Activated naive CD4-positive, alpha-beta T cell treated with anti-CD3 and anti-CD28 coated beads for 36 hours (primary cell): ENCODE results near the gene TLE2. TPM values are rescaled to one million over a fixed set of nuclear protein-coding genes. Genes with fewer than 3 reads are reported as not detected.

Source experiments
- CTCF ChIA-PET: fragments of 350-600 bp; sonication (Branson Sonifier 250); formaldehyde crosslinking; loops from one replicate; lab custom pipeline; 2021; ENCODE audit warnings: antibody characterized with exemption; lab: Charles Lee
- DNase-seq: peaks from one replicate; pipeline ENCODE4 v3.0.0-alpha.2; 2020
- H3K27ac Mint-ChIP-seq: one replicate; pipeline ENCODE4 v1.8.0; 2021; ENCODE audit warnings: mild to moderate bottlenecking, mixed read lengths
- H3K27me3 Mint-ChIP-seq: one replicate; pipeline ENCODE4 v1.8.0; 2021; ENCODE audit warnings: low read depth, mixed read lengths
- H3K36me3 Mint-ChIP-seq: one replicate; pipeline ENCODE4 v1.8.0; 2021; ENCODE audit warnings: low read depth, mixed read lengths
- H3K4me1 Mint-ChIP-seq: one replicate; pipeline ENCODE4 v1.8.0; 2021; ENCODE audit warnings: low read depth, mixed read lengths
- H3K4me3 Mint-ChIP-seq: one replicate; pipeline ENCODE4 v1.8.0; 2021; ENCODE audit warnings: mild to moderate bottlenecking, moderate library complexity, mixed read lengths
- H3K9me3 Mint-ChIP-seq: one replicate; pipeline ENCODE4 v1.8.0; 2021; ENCODE audit warnings: mixed read lengths
- intact Hi-C: fragments of 100-400 bp; cut with micrococcal nuclease; formaldehyde crosslinking; loops from one replicate; pipeline ENCODE4 v1.15.1; 2023
- total RNA-seq, 2 experiments: library from RNA; stranded (reverse); gene quantifications; one replicate each; pipeline ENCODE4 v1.2.3, GENCODE V29; 2021

The TLE2 gene
- total RNA-seq = 1 to 10 TPM; 6.5 to 7.2 TPM

DNA sequence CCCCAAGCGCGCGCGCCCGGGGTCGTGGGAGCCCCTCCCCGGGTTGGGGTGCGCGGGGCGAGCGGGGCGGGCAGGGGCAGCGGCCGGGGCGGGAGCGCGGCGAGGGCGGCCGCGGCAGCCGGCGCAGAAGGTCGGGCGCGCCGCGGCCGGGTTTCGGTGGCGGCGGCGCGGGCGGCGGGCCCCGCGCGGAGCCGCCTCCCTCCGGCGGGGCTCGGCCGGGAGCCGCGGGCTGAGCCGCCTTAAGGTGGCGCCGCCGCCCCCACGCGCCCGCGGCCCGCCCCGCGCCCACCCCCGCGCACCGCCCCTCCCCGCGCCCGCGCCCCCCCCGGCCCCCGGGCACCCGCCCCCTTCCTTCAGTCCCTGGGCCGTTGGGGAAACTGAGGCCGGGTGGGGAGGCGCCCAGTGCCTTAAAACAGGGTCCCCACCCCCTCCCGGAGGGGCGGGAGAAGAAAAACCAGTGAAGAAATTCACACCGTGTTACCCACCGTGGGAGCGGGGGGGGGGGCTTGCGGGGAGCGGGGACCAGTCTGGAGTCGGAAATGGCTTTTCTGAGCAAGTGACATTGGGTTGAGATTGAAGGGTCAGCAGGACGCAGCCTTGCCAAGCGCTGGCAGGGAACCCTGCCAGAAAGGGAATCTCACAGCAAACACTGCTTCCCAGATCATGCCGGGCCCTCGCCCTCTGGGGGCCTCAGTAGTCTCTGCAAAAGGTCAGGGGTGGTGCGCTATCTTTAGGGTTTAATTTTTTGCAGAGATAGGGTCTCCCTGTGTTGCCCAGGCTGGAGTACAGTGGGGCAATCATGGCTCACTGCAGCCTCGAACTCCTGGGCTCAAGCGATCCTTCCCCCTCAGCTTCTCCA is at the start of gene TLE2:
Gene TLE2, minus strand, starts transcription at position 216 of the 859 bp plus-strand sequence. CDS start 376 bp downstream, outside the sequence.
- no peaks in the 10 kb centered on the region for H3K36me3 Mint-ChIP-seq
- intact Hi-C loops = no loop called here

DNA sequence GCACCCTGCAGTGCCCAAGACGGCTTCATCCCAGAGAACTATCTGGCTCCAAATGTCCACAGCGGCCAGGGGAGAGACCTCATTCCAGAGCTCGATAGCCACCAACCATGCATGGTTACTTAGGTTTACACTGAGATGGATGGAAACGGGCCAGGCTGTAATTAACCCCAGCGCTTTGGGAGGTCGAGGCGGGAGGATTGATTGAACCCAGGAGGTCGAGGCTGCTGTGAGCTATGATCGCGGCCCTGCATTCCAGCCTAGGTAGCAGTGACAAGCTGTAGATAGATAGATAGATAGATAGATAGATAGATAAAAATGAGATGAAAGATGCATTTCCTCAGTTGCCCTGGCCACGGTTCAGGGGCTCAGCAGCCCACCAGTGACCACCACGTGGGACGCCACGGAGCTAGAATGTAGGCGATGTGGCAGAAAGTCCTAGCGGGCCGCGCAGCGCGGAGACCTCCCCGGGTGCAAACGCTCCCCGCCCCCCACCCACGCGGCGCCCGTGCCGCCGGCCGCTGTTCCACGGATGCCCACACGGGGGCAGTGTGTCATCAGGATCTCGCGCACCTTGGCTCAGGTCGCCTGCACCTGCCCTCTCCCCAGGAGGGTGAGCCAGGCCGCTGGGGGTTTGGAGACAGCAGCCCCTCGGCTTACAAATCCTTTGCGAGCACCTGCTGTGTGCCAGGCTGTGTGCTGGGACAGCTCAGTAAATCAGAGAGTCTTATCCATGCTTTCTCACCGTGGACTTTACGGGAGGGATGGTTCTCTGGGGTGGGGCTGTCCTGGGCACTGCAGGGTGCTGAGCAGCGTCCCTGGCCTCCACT is 46.7 kb upstream of the TLE2 start:
- H3K27ac Mint-ChIP-seq = no peak overlapping the region
- CTCF ChIA-PET = interaction anchor here (0.6 to 4.9 kb wide), 21 partner anchors 10 to 766 kb away, joined by 3 to 64 read pairs (median 4); no protein-coding TSS in a partner anchor
- no peaks in the 10 kb centered on the region for H3K36me3 Mint-ChIP-seq
- no peaks in the 10 kb centered on the region for H3K27me3 Mint-ChIP-seq
- no peaks in the 10 kb centered on the region for H3K9me3 Mint-ChIP-seq
- peak; percentile 80 for DNase-seq
- intact Hi-C loops = loop anchor here (1.0 kb wide), 2 partner anchors 28 to 87 kb away; no protein-coding TSS in a partner anchor
- H3K4me3 Mint-ChIP-seq = peak overlapping the region; percentile 38
- H3K4me1 Mint-ChIP-seq = no peaks in the 10 kb centered on the region

More for the DNA sequence above, at the start of gene TLE2:
- H3K9me3 Mint-ChIP-seq = no peaks in the 10 kb centered on the region
- H3K4me1 Mint-ChIP-seq = peaks cover 20% of the 10 kb centered on the region
- no peak within 1 kb of the TSS for H3K27ac Mint-ChIP-seq
- no peak for DNase-seq
- peak within 1 kb of the TSS; percentile 65 for H3K4me3 Mint-ChIP-seq
- H3K27me3 Mint-ChIP-seq = no peaks in the 10 kb centered on the region
- CTCF ChIA-PET = no interaction called here

DNA sequence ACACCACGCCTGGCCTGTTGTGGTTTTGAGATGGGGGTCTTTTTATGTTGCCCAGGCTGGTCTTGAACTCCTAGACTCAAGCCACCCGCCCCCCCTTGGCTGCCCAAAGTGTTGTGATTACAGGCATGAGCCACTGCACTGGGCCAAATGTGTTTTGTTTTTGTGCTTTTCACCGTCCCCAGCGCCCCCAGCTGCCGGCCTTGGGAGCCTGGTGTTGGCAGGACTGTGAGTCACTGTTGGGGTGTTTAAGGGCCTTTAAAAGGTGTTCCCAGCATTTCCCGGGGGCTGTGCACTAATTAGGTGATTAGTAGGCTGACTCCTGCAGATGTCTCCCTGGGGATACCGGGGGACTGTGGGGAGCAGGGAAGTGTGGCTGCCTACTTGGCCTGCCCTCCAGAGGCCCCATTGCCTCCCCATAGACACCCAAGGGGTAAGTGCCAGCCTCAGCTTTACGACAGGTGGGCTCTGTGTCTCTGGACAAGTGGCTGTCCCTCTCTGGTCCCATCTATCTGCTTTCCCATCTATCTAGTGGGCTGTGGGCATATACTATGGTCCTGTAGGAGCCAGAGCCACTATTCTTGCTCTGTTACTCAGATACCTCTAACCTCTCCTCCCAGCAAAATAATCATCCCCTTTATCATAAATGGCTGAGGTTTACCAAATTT is 45.0 kb upstream of the TLE2 start:
- H3K4me1 Mint-ChIP-seq = no peaks in the 10 kb centered on the region
- H3K9me3 Mint-ChIP-seq = no peaks in the 10 kb centered on the region
- DNase-seq = no peak
- H3K36me3 Mint-ChIP-seq = no peaks in the 10 kb centered on the region
- H3K27me3 Mint-ChIP-seq = no peaks in the 10 kb centered on the region
- CTCF ChIA-PET = interaction anchor here (4.9 kb wide), 1 partner anchor 30 kb away, joined by 64 read pairs; no protein-coding TSS in a partner anchor
- no peak overlapping the region for H3K4me3 Mint-ChIP-seq
- intact Hi-C loops = no loop called here
- H3K27ac Mint-ChIP-seq = no peak overlapping the region

DNA sequence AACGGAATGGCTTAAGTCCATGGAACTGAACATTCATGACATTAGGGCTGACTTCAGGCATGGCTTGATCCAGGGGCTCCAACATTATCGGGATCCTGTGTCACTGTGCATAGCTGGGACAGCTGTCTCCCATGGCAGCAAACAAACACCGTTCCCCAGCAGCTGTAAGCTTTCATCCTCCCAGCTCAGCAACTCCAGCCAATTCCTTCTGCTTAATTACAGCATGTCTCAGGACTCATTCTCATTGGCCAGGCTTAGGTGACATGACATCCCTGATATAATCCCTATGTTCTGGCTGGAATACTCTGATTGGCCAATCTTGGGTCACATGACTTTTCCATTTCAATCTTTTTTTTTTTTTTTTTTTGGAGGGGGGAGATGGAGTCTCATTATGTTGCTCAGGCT is 44.1 kb upstream of the TLE2 start:
- intact Hi-C loops = no loop called here
- Mint-ChIP-seq H3K36me3 (no peaks in the 10 kb centered on the region), H3K27me3 (no peaks in the 10 kb centered on the region), H3K4me1 (no peaks in the 10 kb centered on the region), H3K9me3 (no peaks in the 10 kb centered on the region), H3K27ac (no peak overlapping the region), H3K4me3 (no peak overlapping the region)
- CTCF ChIA-PET = interaction anchor here (0.6 to 4.9 kb wide), 6 partner anchors 13 to 190 kb away, joined by 3 to 64 read pairs (median 4); no protein-coding TSS in a partner anchor
- no peak for DNase-seq

DNA sequence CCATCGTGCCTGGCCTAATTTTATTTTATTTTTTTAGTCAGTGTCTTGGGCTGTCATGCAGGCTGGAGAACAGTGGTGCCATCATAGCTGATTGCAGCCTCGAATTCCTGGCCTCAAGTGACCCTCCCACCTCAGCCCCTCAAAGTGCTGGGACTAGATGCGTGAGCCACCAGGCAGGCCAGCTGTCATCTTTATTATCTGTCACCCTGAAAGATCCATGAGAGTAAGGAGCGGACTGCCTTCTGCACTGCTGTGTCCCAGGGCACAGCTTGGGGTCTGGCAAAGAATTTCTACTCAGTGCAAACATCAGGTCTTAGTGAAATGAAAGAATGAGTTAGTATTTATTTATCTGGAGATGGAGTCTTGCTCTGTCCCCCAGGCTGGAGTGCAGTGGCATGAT is 42.7 kb upstream of the TLE2 start:
- Mint-ChIP-seq H3K9me3 (no peaks in the 10 kb centered on the region), H3K27ac (no peak overlapping the region), H3K4me1 (no peaks in the 10 kb centered on the region), H3K36me3 (no peaks in the 10 kb centered on the region), H3K27me3 (no peaks in the 10 kb centered on the region), H3K4me3 (no peak overlapping the region)
- no peak for DNase-seq
- CTCF ChIA-PET = interaction anchor here (0.6 kb wide), 1 partner anchor 37 kb away, joined by 3 read pairs; no protein-coding TSS in a partner anchor
- intact Hi-C loops = no loop called here

DNA sequence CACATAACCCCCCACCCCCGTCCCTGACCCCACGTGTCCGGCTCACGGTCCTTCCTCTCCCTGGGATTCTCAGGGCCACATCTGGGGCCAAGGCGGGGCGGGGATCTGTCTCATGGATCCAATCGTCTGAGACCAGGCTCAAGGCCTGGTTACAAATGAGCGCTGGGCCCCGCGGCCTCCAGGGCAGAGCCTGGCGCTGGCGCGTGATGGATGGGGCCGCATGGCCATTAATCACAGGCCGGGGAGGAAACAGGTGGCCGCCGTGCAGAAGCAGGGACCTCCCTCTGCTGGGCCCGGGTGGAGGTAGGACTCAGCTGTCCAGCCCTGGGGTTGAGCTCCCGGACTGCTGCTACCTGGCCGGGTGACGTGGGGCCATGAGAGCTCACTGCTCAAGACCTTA is 39.0 kb upstream of the TLE2 start:
- Mint-ChIP-seq H3K27ac (no peak overlapping the region), H3K4me3 (no peak overlapping the region), H3K36me3 (no peaks in the 10 kb centered on the region), H3K9me3 (no peaks in the 10 kb centered on the region), H3K4me1 (peaks cover 6% of the 10 kb centered on the region), H3K27me3 (no peaks in the 10 kb centered on the region)
- DNase-seq = no peak
- CTCF ChIA-PET = interaction anchor here (0.8 to 1.6 kb wide), 2 partner anchors 36 to 37 kb away, joined by 3 to 5 read pairs; no protein-coding TSS in a partner anchor
- intact Hi-C loops = no loop called here

DNA sequence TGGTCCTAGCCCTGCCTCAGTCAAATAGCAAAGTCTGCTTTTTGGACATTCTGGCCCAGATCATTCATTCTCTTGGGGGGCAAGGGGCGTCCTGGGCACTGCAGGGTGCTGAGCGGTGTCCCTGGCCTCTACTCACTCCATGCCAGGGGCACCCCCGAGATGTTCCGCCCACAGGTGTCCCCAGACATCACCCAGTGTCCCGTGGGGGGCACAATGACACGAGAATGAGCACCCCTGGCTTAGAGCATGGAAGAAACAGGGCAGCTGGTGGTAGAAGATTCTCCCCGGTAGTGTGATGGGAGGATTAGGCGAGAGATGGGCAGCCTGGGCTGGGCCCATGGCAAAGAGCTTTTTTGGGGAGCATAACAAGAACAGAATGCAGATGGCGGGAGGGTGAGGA is 38.5 kb upstream of the TLE2 start:
- H3K36me3 Mint-ChIP-seq = no peaks in the 10 kb centered on the region
- no peaks in the 10 kb centered on the region for H3K27me3 Mint-ChIP-seq
- intact Hi-C loops = no loop called here
- DNase-seq = no peak
- no peaks in the 10 kb centered on the region for H3K9me3 Mint-ChIP-seq
- CTCF ChIA-PET = interaction anchor here (1.6 kb wide), 1 partner anchor 36 kb away, joined by 3 read pairs; no protein-coding TSS in a partner anchor
- no peak overlapping the region for H3K4me3 Mint-ChIP-seq
- peaks cover 9% of the 10 kb centered on the region for H3K4me1 Mint-ChIP-seq
- H3K27ac Mint-ChIP-seq = no peak overlapping the region

DNA sequence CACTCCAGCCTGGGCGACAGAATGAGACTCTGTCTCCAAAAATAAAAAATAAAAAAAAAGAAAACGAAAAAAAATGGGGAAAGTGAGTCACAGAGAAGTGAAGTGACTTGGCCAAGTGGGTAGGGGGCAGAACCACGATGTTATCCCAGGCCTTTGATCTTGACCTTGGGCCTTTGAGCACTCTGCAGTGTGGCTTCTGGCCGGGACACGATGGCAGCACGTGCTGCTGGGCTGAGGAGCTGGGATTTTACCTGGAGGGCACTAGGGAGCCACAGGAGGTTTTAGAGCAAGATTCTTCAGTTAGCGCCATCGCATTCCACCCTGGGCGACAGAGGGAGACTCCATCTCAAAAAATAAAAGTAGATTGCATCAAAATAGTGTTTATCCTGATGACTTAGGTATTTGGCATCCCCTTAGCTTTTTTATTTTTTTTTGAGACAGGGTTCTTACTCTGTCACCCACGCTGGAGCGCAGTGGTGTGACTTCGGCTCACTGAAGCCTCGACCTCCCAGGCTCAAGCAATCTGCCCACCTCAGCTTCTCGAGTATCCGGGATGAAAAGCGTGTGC is 37.5 kb upstream of the TLE2 start:
- Mint-ChIP-seq H3K27me3 (no peaks in the 10 kb centered on the region), H3K27ac (no peak overlapping the region), H3K9me3 (no peaks in the 10 kb centered on the region), H3K4me3 (no peak overlapping the region), H3K36me3 (no peaks in the 10 kb centered on the region), H3K4me1 (peaks cover 9% of the 10 kb centered on the region)
- no peak for DNase-seq
- CTCF ChIA-PET = interaction anchor here (0.7 kb wide), 1 partner anchor 1195 kb away, joined by 3 read pairs; no protein-coding TSS in a partner anchor
- intact Hi-C loops = no loop called here

DNA sequence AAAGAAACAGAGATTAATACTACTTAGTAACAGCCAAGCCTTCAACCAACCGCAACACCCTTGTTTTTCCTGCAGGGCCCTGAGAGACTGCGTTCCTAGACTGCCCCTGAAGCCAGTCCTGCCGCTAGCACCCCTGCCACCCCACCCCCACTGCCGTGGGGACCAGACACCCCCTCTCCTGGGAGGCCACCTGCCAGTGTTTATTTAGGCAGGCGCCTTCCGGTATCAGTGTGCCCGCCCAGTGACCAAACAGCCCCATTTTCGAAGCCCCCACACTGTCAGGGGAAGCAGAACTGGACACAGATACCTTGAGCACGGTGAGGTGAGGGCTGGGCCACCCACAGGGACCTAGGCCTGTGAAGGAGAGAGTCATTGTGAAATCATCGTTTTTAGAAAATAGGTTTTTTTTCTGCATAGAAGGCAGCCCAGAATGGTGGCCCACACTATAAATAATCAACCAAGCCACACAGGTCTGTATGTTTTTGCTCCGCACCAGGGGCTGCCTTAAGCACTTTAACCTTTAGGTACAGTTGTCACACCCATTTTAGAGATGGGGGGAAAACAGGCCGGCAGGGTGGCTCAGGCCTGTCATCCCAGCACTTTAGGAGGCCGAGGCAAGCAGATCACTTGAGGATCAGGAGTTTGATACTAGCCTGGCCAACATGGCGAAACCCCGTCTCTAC is 36.7 kb upstream of the TLE2 start:
- CTCF ChIA-PET = interaction anchor here (0.7 to 1.1 kb wide), 2 partner anchors 10 to 1196 kb away, joined by 3 to 4 read pairs; no protein-coding TSS in a partner anchor
- Mint-ChIP-seq H3K36me3 (peaks cover 2% of the 10 kb centered on the region), H3K4me1 (peaks cover 11% of the 10 kb centered on the region), H3K27me3 (no peaks in the 10 kb centered on the region), H3K27ac (no peak overlapping the region), H3K4me3 (no peak overlapping the region), H3K9me3 (no peaks in the 10 kb centered on the region)
- no peak for DNase-seq
- intact Hi-C loops = no loop called here

DNA sequence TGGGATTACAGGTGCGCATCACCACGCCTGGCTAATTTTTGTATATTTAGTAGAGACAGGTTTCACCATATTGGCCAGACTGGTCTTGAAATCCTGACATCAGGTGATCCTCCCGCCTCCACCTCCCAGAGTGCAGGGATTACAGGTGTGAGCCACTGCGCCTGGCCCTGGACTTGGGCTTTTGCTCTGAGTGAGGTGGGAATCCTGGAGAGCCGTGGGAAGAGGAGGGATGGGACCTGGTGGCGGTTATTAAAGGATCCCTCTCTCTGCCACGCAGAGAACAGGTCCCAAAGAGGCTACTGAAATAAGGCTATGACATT is 34.9 kb upstream of the TLE2 start:
- peak overlapping the region; percentile 91 for H3K27ac Mint-ChIP-seq
- H3K27me3 Mint-ChIP-seq = no peaks in the 10 kb centered on the region
- H3K36me3 Mint-ChIP-seq = peaks cover 16% of the 10 kb centered on the region
- H3K4me1 Mint-ChIP-seq = peaks cover 22% of the 10 kb centered on the region
- no peaks in the 10 kb centered on the region for H3K9me3 Mint-ChIP-seq
- DNase-seq = no peak
- H3K4me3 Mint-ChIP-seq = peak overlapping the region; percentile 84
- CTCF ChIA-PET = interaction anchor here (0.7 to 1.0 kb wide), 2 partner anchors 12 to 40 kb away, joined by 3 to 5 read pairs; no protein-coding TSS in a partner anchor
- intact Hi-C loops = loop anchor here (5.0 kb wide), 1 partner anchor 112 kb away; no protein-coding TSS in a partner anchor
